OCI-LY3 (cell line): ENCODE data around the gene SPATA2L.

Experiments used
- H2AFZ ChIP-seq: fragments of 200-600, 300-600 bp; shearing (Covaris generic); 2 replicates; pipeline ENCODE4 v1.6.0; 2014; ENCODE audit warnings: antibody characterized with exemption, low read depth, low read length
- H3K27ac ChIP-seq: fragments of 200-600, 300-600 bp; sonication (generic); 2 replicates; pipeline ENCODE4 v1.5.1; 2014; ENCODE audit warnings: mild to moderate bottlenecking, low read length, moderate library complexity, mixed read lengths
- H3K27me3 ChIP-seq: fragments of 200-600, 300-600 bp; sonication (generic); 2 replicates; pipeline ENCODE4 v1.6.1; 2014; ENCODE audit warnings: low read depth, low read length, mixed read lengths
- H3K36me3 ChIP-seq: fragments of 200-600, 300-600 bp; sonication (generic); replicated peaks from 2 replicates; pipeline ENCODE3; 2014; ENCODE audit warnings: low read depth, low read length, mixed read lengths
- H3K4me1 ChIP-seq: fragments of 300-600, 200-600 bp; sonication (generic); 2 replicates; pipeline ENCODE4 v1.6.1; 2014; ENCODE audit warnings: low read length, mixed read lengths
- H3K4me2 ChIP-seq: fragments of 200-600, 300-600 bp; sonication (generic); 2 replicates; pipeline ENCODE4 v1.6.1; 2014; ENCODE audit warnings: low read length, mixed read lengths
- H3K4me3 ChIP-seq: fragments of 300-600, 200-600 bp; sonication (generic); 2 replicates; pipeline ENCODE4 v1.5.1; 2014; ENCODE audit warnings: antibody characterized with exemption, mild to moderate bottlenecking, low read length, moderate library complexity
- H3K79me2 ChIP-seq: fragments of 300-600, 200-600 bp; shearing (Covaris generic); 2 replicates; pipeline ENCODE4 v1.6.1; 2014; ENCODE audit warnings: mild to moderate bottlenecking, low read length, mixed read lengths
- H3K9ac ChIP-seq: fragments of 300-600, 200-600 bp; shearing (Covaris generic); 2 replicates; pipeline ENCODE4 v1.6.0; 2014; ENCODE audit warnings: mild to moderate bottlenecking, low read length, moderate library complexity
- H3K9me3 ChIP-seq: fragments of 200-600, 300-600 bp; shearing (Covaris generic); 2 replicates; pipeline ENCODE4 v1.6.1; 2014; ENCODE audit warnings: low read length, mixed read lengths; ENCODE audit not compliant: insufficient read depth
- H4K20me1 ChIP-seq: fragments of 200-600, 300-600 bp; sonication (generic); 2 replicates; pipeline ENCODE4 v1.6.1; 2016; ENCODE audit warnings: low read length, mixed read lengths; ENCODE audit not compliant: insufficient read depth
- CTCF ChIP-seq: fragments of 200-600, 300-600 bp; sonication (generic); IDR thresholded peaks from 2 replicates; pipeline ENCODE4 v1.5.1; 2014; ENCODE audit warnings: antibody characterized with exemption, low read length, low read depth
- EZH2phosphoT487 ChIP-seq: fragments of 200-600 bp; shearing (Covaris generic); IDR thresholded peaks from 2 replicates; pipeline ENCODE4 v1.6.1; 2018; ENCODE audit warnings: antibody characterized with exemption, mixed run types, low read depth

Gene SPATA2L

GRCh38 chr16:89701425-89702406 is at the start of gene SPATA2L:
Gene SPATA2L, minus strand, starts transcription at chr16:89701705. Its CDS starts 473 bp downstream, at chr16:89701232.
- Histone ChIP-seq H2AFZ (peak within 1 kb of the TSS; percentile 69; the same call in 1 of the 2 replicates), H3K27me3 (no peaks in the 10 kb centered on the region), H4K20me1 (peaks cover 4% of the 10 kb centered on the region; the same call in 1 of the 2 replicates), H3K4me3 (peak within 1 kb of the TSS; percentile 82), H3K4me2 (peak within 1 kb of the TSS; percentile 86), H3K4me1 (peaks cover 18% of the 10 kb centered on the region), H3K79me2 (no peaks in the 10 kb centered on the region), H3K36me3 (no peaks in the 10 kb centered on the region), H3K9ac (peak within 1 kb of the TSS; percentile 64), H3K27ac (peak within 1 kb of the TSS; percentile 30), H3K9me3 (no peaks in the 10 kb centered on the region)
- TF ChIP-seq EZH2phosphoT487 (no peak), CTCF (no peak)

GRCh38 chr16:89749637-89750036 is 48.1 kb upstream of the SPATA2L start:
- Histone ChIP-seq H3K27ac (no peak overlapping the region), H3K9me3 (no peaks in the 10 kb centered on the region), H3K79me2 (peaks cover 16% of the 10 kb centered on the region), H3K4me2 (no peak overlapping the region), H3K4me3 (no peak overlapping the region), H2AFZ (no peak overlapping the region), H3K36me3 (peaks cover 46% of the 10 kb centered on the region), H4K20me1 (0 out of 2 replicates have a peak, but pooled peaks cover 2% of the 10 kb centered on the region), H3K9ac (no peak overlapping the region), H3K27me3 (no peaks in the 10 kb centered on the region), H3K4me1 (peaks cover 6% of the 10 kb centered on the region)
- no peak for TF ChIP-seq CTCF
- no peak for TF ChIP-seq EZH2phosphoT487

- H3K36me3 ChIP-seq = peaks cover 53% of the 10 kb centered on the region
- H3K9ac ChIP-seq = no peak overlapping the region
- H2AFZ ChIP-seq = no peak overlapping the region
- H3K4me2 ChIP-seq = no peak overlapping the region
- no peak for TF ChIP-seq EZH2phosphoT487
- TF ChIP-seq CTCF = no peak
- H4K20me1 ChIP-seq = 0 out of 2 replicates have a peak, but pooled peaks cover 2% of the 10 kb centered on the region
- no peaks in the 10 kb centered on the region for H3K27me3 ChIP-seq
- H3K9me3 ChIP-seq = no peaks in the 10 kb centered on the region
- no peak overlapping the region for H3K27ac ChIP-seq
- peaks cover 9% of the 10 kb centered on the region; the same call in 1 of the 2 replicates for H3K79me2 ChIP-seq
- no peak overlapping the region for H3K4me3 ChIP-seq
- peaks cover 6% of the 10 kb centered on the region for H3K4me1 ChIP-seq
These were observed 47.4 kb upstream of the SPATA2L start for GRCh38 chr16:89748921-89749320.

GRCh38 chr16:89748076-89748475 is 46.6 kb upstream of the SPATA2L start:
- no peak overlapping the region for H3K9ac ChIP-seq
- H3K4me2 ChIP-seq = no peak overlapping the region
- H3K27ac ChIP-seq = no peak overlapping the region
- no peaks in the 10 kb centered on the region for H3K27me3 ChIP-seq
- H2AFZ ChIP-seq = no peak overlapping the region
- H4K20me1 ChIP-seq = no peaks in the 10 kb centered on the region
- peaks cover under 1% of the 10 kb centered on the region; the same call in 1 of the 2 replicates for H3K79me2 ChIP-seq
- peaks cover 6% of the 10 kb centered on the region for H3K4me1 ChIP-seq
- peaks cover 56% of the 10 kb centered on the region for H3K36me3 ChIP-seq
- TF ChIP-seq EZH2phosphoT487 (no peak), CTCF (no peak)
- no peaks in the 10 kb centered on the region for H3K9me3 ChIP-seq
- H3K4me3 ChIP-seq = no peak overlapping the region
